ENCODE measurements around the gene NUP93. TPM values are rescaled to one million over a fixed set of nuclear protein-coding genes. Genes with fewer than 3 reads are reported as not detected.

The NUP93 gene
- total and polyA plus RNA-seq, 9 of the 15 experiments (the other 6 are each of a cell fraction or from before 2014, with no cell fraction given): 92.0 to 162 (median 121) TPM

DNA sequence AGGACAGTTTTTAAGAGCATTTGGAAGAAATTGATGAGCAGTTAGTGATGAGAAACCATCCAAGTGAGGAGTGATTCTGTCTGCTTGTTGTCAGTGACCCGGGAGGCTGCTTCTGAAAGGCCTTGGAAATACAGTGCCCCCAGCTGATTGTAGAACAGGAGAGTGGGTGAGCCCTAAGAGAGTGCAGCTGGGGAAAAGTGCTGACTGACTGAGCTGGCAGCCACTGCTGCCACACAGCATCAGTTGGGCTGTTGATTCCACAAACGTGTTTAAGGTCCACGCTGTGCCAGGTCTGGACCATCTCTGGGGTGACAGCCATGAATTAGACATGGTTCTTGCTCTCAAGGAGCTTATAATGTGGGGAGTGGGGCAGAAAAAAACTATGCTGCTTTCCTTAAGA is 18.9 kb downstream of the NUP93 start:
- TF ChIP-seq, protein P1, sequence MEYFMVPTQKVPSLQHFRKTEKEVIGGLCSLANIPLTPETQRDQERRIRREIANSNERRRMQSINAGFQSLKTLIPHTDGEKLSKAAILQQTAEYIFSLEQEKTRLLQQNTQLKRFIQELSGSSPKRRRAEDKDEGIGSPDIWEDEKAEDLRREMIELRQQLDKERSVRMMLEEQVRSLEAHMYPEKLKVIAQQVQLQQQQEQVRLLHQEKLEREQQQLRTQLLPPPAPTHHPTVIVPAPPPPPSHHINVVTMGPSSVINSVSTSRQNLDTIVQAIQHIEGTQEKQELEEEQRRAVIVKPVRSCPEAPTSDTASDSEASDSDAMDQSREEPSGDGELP (CRISPR knock-in tag; IDR thresholded peaks at IDR 0.05; ENCODE audit: borderline replicate concordance): no peak
- TF ChIP-seq, protein P2, sequence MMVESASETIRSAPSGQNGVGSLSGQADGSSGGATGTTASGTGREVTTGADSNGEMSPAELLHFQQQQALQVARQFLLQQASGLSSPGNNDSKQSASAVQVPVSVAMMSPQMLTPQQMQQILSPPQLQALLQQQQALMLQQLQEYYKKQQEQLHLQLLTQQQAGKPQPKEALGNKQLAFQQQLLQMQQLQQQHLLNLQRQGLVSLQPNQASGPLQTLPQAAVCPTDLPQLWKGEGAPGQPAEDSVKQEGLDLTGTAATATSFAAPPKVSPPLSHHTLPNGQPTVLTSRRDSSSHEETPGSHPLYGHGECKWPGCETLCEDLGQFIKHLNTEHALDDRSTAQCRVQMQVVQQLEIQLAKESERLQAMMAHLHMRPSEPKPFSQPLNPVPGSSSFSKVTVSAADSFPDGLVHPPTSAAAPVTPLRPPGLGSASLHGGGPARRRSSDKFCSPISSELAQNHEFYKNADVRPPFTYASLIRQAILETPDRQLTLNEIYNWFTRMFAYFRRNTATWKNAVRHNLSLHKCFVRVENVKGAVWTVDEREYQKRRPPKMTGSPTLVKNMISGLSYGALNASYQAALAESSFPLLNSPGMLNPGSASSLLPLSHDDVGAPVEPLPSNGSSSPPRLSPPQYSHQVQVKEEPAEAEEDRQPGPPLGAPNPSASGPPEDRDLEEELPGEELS (CRISPR knock-in tag; IDR thresholded peaks at IDR 0.05; ENCODE audit: borderline replicate concordance): no peak
- TF ChIP-seq KLF10 (CRISPR knock-in tag; IDR thresholded peaks at IDR 0.05) (no peak), SIN3B (IDR thresholded peaks at IDR 0.05; ENCODE audit: low read depth) (no peak), FOXJ2 (tag; IDR thresholded peaks at IDR 0.05) (no peak)
- peaks cover 50% of the 10 kb centered on the region for H3K36me3 ChIP-seq (ENCODE audit: control insufficient read depth, insufficient read depth, low read length)
- H3K9me1 ChIP-seq (ENCODE audit: control insufficient read depth, insufficient read depth, low read length): peaks cover 3% of the 10 kb centered on the region
- peaks cover 78% of the 10 kb centered on the region for H3K79me2 ChIP-seq (ENCODE audit: control insufficient read depth, insufficient read depth, low read length)
- CTCF ChIA-PET (ENCODE audit: low intra/inter-chr PET ratio): no interaction called here
- DNase-seq (ENCODE audit: extremely low read depth in 1 of 4, low spot score in 3 of 4) (no peak), ATAC-seq (no peak), FAIRE-seq (no peak)
- no peaks in the 10 kb centered on the region for H3K9me3 ChIP-seq (replicated peaks; ENCODE audit: control insufficient read depth, insufficient read depth, low read depth, low read length)
- BruUV-seq (replicated peaks): no TSS peak
- peaks cover 9 to 16% of the 10 kb centered on the region in 2 experiments; a peak in 4 of 5 replicates for H3K4me1 ChIP-seq (replicated peaks in 1 of 2; ENCODE audit: control insufficient read depth in 2 of 2, insufficient read depth in 2 of 2, low read length in 2 of 2)
- no peak overlapping the region for H3K4me3 ChIP-seq
- H4K20me1 ChIP-seq (replicated peaks; ENCODE audit: control insufficient read depth, insufficient read depth, low read length): peaks cover 11% of the 10 kb centered on the region; the same call in 1 of the 2 replicates
- 79% methylated on average over 3 of the region's 3 CpGs for WGBS (ENCODE audit: insufficient coverage, low coverage, missing lambda C conversion rate)
- H3K9ac ChIP-seq (ENCODE audit: insufficient read depth in 1 of 2, low read depth in 2 of 2, low read length in 2 of 2): no peak overlapping the region
- intact Hi-C loops (cut with micrococcal nuclease) (no loop called here), in situ Hi-C loops (cut with MboI) (no loop called here)
- no peak overlapping the region for H3K27ac ChIP-seq (ENCODE audit: extremely low read depth, low read depth, low read length)
- no peaks in the 10 kb centered on the region for H3K27me3 ChIP-seq (ENCODE audit: control insufficient read depth in 2 of 2, insufficient read depth in 2 of 2, low read length in 2 of 2)
- H2AFZ ChIP-seq (ENCODE audit: low read depth, low read length): no peak overlapping the region
- H3K4me2 ChIP-seq (ENCODE audit: insufficient read depth, low read length): no peak overlapping the region
- POLR2A ChIA-PET: interaction anchor here (0.6 to 0.8 kb wide), 3 partner anchors 16 to 604 kb away, joined by 3 to 4 read pairs (median 3); no protein-coding TSS in a partner anchor

Measured in K562 (cell line).